CD4-positive, CD25-positive, alpha-beta regulatory T cell (primary cell): ENCODE results near the gene VSNL1. TPM values are rescaled to one million over a fixed set of nuclear protein-coding genes. Genes with fewer than 3 reads are reported as not detected.

ENCODE experiments used
- ATAC-seq, 2 donors: fragments of 150-1000 bp; cut with Tn5 transposase; one replicate each; pipeline ENCODE4 v1.10.0; 2021; ENCODE audit warnings: low read depth in 2 of 2, moderate number of reproducible peaks in 2 of 2, moderate library complexity in 1 of 2
- DNase-seq, 3 donors: peaks; one replicate each; pipeline versions ENCODE4 v3.0.0 to v3.0.0-alpha.2; 2012 to 2022; ENCODE audit warnings: mixed read lengths in 1 of 3
- H3K27ac ChIP-seq: one replicate; pipeline ENCODE4 v1.7.0; 2013; ENCODE audit warnings: mild to moderate bottlenecking, low read length; ENCODE audit not compliant: insufficient read depth, poor library complexity, severe bottlenecking
- H3K27me3 ChIP-seq: one replicate; pipeline ENCODE4 v1.7.0; 2013; ENCODE audit warnings: low read length; ENCODE audit not compliant: control insufficient read depth, insufficient read depth
- H3K36me3 ChIP-seq: one replicate; pipeline ENCODE4 v1.7.0; 2013; ENCODE audit warnings: mild to moderate bottlenecking, low read length, moderate library complexity; ENCODE audit not compliant: control insufficient read depth, insufficient read depth
- H3K4me1 ChIP-seq: 2 replicates; pipeline ENCODE4 v1.7.0; 2013; ENCODE audit warnings: mild to moderate bottlenecking, low read length; ENCODE audit not compliant: insufficient read depth, control insufficient read depth, poor library complexity, severe bottlenecking
- H3K4me3 ChIP-seq: one replicate; pipeline ENCODE4 v1.7.0; 2013; ENCODE audit warnings: low read depth, mild to moderate bottlenecking, low read length, moderate library complexity
- H3K9me3 ChIP-seq, 2 experiments: 1 replicate in 1 of 2; 2 replicates in 1 of 2; pipeline ENCODE4 v1.7.0; 2013; ENCODE audit warnings: low read length in 2 of 2, mild to moderate bottlenecking in 1 of 2, moderate library complexity in 1 of 2; ENCODE audit not compliant: control insufficient read depth in 2 of 2
- H3K27ac Mint-ChIP-seq, 3 donors: one replicate each; pipeline ENCODE4 v1.8.0; 2020 to 2022; ENCODE audit warnings: mild to moderate bottlenecking in 3 of 3, mixed read lengths in 3 of 3, moderate library complexity in 2 of 3
- H3K27me3 Mint-ChIP-seq: one replicate; pipeline ENCODE4 v1.8.0; 2022; ENCODE audit warnings: mild to moderate bottlenecking, mixed read lengths
- H3K36me3 Mint-ChIP-seq: one replicate; pipeline ENCODE4 v1.8.0; 2020; ENCODE audit warnings: mixed read lengths
- H3K4me1 Mint-ChIP-seq, 4 donors: one replicate each; pipeline ENCODE4 v1.8.0; 2020 to 2022; ENCODE audit warnings: mixed read lengths in 4 of 4, mild to moderate bottlenecking in 1 of 4
- H3K4me3 Mint-ChIP-seq, 4 donors: one replicate each; pipeline ENCODE4 v1.8.0; 2020 to 2022; ENCODE audit warnings: mild to moderate bottlenecking in 4 of 4, mixed read lengths in 4 of 4, moderate library complexity in 3 of 4
- H3K9me3 Mint-ChIP-seq, 7 donors: one replicate each; pipeline ENCODE4 v1.8.0; 2020 to 2022; ENCODE audit warnings: mixed read lengths in 7 of 7, mild to moderate bottlenecking in 3 of 7, moderate library complexity in 2 of 7
- polyA plus RNA-seq, 4 donors: library from polyadenylated mRNA; unstranded; fragments of 300-500 nt; fragmentation: Illumina TruSeq; gene quantifications; one replicate each; pipeline ENCODE4 v1.2.3, GENCODE V29; 2021
- total RNA-seq: library from RNA; stranded (reverse); gene quantifications from one replicate; pipeline ENCODE4 v1.2.3, GENCODE V29; 2022

Gene VSNL1
- total and polyA plus RNA-seq, 5 donors from 2014 or later, result not detected

DNA sequence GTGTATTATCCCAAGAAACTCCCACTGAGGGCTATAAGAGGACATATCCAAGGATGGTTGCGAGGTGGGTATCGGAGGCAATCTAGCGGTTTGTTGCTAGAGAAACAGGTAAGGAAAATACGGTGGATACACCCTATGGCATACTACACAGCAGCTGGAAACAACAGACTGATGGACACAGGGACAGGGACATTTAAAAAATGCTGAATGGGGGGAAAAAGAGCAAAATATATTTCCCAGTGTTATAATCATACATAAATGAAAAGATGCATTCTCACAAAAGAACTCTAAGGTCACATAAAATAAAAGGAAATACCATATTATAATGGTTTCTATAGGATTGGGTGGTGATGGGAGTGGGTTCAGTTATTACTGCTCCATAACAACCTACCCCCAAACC is 117.3 kb downstream of the VSNL1 start:
- no peaks in the 10 kb centered on the region for H3K9me3 ChIP-seq
- H3K36me3 Mint-ChIP-seq, result peaks cover 7% of the 10 kb centered on the region
- H3K27ac Mint-ChIP-seq, result no peak overlapping the region
- H3K4me1 Mint-ChIP-seq, result peaks cover 0 to 5% (median 2%) of the 10 kb centered on the region in 4 donors
- ATAC-seq (no peak), DNase-seq (no peak)
- no peaks in the 10 kb centered on the region for H3K27me3 Mint-ChIP-seq
- no peak overlapping the region for H3K4me3 ChIP-seq
- peaks cover 5% of the 10 kb centered on the region for H3K36me3 ChIP-seq
- no peaks in the 10 kb centered on the region for H3K4me1 ChIP-seq
- no peak overlapping the region for H3K27ac ChIP-seq
- no peaks in the 10 kb centered on the region for H3K27me3 ChIP-seq
- no peak overlapping the region for H3K4me3 Mint-ChIP-seq
- no peaks in the 10 kb centered on the region for H3K9me3 Mint-ChIP-seq

DNA sequence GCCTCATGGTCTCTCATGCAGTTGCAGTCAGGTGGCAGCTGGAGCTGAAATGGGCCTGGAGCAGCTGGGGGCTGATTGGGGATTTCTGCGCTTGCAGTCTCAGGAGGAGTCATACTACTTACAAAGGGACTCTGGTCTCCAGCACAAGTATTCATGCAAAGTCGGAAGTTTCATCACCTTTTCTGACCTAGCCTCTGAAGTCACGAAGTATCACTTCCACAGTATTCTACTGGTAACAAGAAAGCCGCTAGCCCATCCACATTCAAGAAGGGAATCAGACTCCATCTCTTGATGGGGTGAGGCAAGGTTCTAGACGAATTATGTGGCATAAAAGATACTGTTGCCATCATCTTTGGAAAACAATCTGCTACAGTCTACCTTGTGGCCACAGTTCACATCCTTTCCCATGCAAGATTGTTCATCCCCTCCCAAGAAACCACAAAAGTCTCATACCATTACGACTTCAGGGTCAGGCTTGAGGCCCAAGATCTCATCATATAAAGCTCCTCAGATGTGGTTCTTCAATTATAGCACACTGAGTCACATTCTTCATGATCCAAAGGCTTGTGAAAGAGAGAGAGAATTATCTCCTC is 117.9 kb downstream of the VSNL1 start:
- H3K27me3 ChIP-seq, result no peaks in the 10 kb centered on the region
- DNase-seq (no peak), ATAC-seq (no peak)
- Mint-ChIP-seq H3K27ac (no peak overlapping the region), H3K9me3 (no peaks in the 10 kb centered on the region), H3K27me3 (no peaks in the 10 kb centered on the region), H3K36me3 (peaks cover 11% of the 10 kb centered on the region), H3K4me3 (no peak overlapping the region), H3K4me1 (peaks cover 0 to 7% (median 3%) of the 10 kb centered on the region in 4 donors)
- H3K27ac ChIP-seq, result no peak overlapping the region
- no peaks in the 10 kb centered on the region for H3K4me1 ChIP-seq
- H3K36me3 ChIP-seq, result peaks cover 10% of the 10 kb centered on the region
- no peaks in the 10 kb centered on the region for H3K9me3 ChIP-seq
- H3K4me3 ChIP-seq, result no peak overlapping the region

DNA sequence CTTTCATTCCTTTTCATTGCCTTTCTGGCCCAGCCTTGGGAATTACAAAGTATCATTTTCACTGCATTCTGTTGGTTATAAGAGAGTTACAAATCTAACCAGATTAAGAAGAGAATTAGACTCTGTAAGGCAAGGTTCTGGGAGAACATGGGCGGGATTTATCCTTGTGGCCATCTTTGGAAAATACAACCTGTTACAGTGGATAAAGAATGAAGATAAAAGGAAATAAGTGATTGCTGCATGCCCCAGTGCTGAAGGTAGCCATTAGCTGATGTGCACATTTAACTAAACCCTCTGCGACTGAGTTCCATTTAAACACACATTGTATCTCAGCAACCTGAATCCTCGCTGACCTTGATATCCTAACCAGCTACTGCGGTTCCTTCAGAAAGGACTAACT is 119.7 kb downstream of the VSNL1 start:
- no peak for ATAC-seq
- Histone ChIP-seq H3K9me3 (no peaks in the 10 kb centered on the region), H3K4me1 (no peaks in the 10 kb centered on the region), H3K27me3 (no peaks in the 10 kb centered on the region), H3K4me3 (no peak overlapping the region), H3K36me3 (peaks cover 25% of the 10 kb centered on the region), H3K27ac (no peak overlapping the region)
- H3K4me3 Mint-ChIP-seq, result no peak overlapping the region
- H3K27me3 Mint-ChIP-seq, result no peaks in the 10 kb centered on the region
- H3K36me3 Mint-ChIP-seq, result peaks cover 11% of the 10 kb centered on the region
- no peak overlapping the region for H3K27ac Mint-ChIP-seq
- no peaks in the 10 kb centered on the region for H3K9me3 Mint-ChIP-seq
- DNase-seq, result no peak
- H3K4me1 Mint-ChIP-seq, result peaks cover 0 to 7% (median 3%) of the 10 kb centered on the region in 4 donors

DNA sequence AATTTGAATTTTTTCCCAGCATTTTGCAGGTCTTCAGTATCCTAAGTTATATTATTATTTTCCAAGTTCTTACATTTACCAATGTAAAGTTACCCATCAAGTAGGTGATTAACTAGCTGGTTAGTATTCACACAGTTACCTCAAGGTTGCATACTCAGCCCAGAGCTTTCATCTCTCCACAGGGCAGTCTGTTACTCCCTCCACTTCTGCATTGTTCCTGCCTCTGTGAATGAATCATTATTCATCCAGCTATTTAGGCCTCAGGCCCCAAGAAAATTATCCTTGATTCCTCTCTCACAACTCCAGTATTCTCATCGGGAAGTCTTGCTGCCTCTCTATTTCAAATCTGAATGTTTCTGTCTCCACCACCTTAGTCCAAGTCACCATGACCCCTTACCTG is 121.0 kb downstream of the VSNL1 start:
- Mint-ChIP-seq H3K27me3 (no peaks in the 10 kb centered on the region), H3K4me3 (no peak overlapping the region), H3K36me3 (peaks cover 15% of the 10 kb centered on the region), H3K9me3 (no peaks in the 10 kb centered on the region), H3K4me1 (peaks cover 0 to 5% (median 3%) of the 10 kb centered on the region in 4 donors), H3K27ac (peak overlapping the region in 1 of 3 donors; percentile 1)
- ATAC-seq, result no peak
- DNase-seq, result no peak
- no peak overlapping the region for H3K27ac ChIP-seq
- no peaks in the 10 kb centered on the region for H3K4me1 ChIP-seq
- H3K27me3 ChIP-seq, result no peaks in the 10 kb centered on the region
- H3K4me3 ChIP-seq, result no peak overlapping the region
- peaks cover 32% of the 10 kb centered on the region for H3K36me3 ChIP-seq
- H3K9me3 ChIP-seq, result no peaks in the 10 kb centered on the region

DNA sequence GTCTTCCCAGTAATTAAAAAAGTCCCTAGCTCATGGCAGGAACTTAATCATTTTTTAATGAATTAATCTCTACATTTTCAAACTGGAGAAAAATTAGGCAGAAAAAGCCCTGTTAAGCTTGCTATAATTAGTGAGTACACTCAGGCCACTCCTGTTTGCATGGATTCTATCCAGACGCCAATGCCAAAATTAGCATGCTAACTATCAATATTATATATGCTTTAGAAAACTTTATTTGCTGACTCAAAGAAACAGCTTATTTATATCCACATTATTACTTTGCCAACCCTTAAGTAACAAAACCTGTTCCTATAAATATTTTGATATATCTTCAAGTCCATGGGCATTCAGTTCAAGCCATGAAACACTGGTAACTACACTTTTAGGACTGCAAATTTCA is 122.2 kb downstream of the VSNL1 start:
- Mint-ChIP-seq H3K4me3 (no peak overlapping the region), H3K9me3 (no peaks in the 10 kb centered on the region), H3K36me3 (peaks cover 15% of the 10 kb centered on the region), H3K27me3 (no peaks in the 10 kb centered on the region), H3K4me1 (peaks cover 0 to 5% (median 3%) of the 10 kb centered on the region in 4 donors), H3K27ac (no peak overlapping the region)
- no peaks in the 10 kb centered on the region for H3K27me3 ChIP-seq
- no peak for DNase-seq
- H3K27ac ChIP-seq, result no peak overlapping the region
- H3K36me3 ChIP-seq, result peaks cover 38% of the 10 kb centered on the region
- no peaks in the 10 kb centered on the region for H3K9me3 ChIP-seq
- ATAC-seq, result no peak
- no peaks in the 10 kb centered on the region for H3K4me1 ChIP-seq
- H3K4me3 ChIP-seq, result no peak overlapping the region

DNA sequence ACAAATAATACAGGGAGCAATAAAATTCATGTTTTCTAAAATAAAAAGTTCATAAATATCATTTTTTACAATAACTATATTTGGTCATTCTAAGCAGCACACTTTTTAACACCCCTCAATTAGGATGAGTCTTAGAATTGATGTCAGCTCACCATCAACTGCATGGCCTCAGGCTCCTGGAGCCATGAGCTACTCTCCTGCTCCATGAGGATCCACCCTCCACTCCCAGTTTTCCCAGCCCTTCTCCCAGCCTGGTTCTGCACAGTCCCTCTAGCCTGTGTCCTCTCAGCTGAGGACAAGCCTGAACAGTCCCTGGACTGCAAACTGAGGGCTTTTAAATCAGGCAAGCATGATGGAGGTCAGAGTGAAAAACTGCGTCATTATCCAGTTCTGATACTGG is 124.0 kb downstream of the VSNL1 start:
- Histone ChIP-seq H3K27me3 (no peaks in the 10 kb centered on the region), H3K27ac (no peak overlapping the region), H3K4me1 (no peaks in the 10 kb centered on the region), H3K36me3 (peaks cover 53% of the 10 kb centered on the region), H3K4me3 (no peak overlapping the region), H3K9me3 (no peaks in the 10 kb centered on the region)
- peaks cover 30% of the 10 kb centered on the region for H3K36me3 Mint-ChIP-seq
- no peak overlapping the region for H3K4me3 Mint-ChIP-seq
- H3K27me3 Mint-ChIP-seq, result no peaks in the 10 kb centered on the region
- peaks cover 0 to 7% (median 2%) of the 10 kb centered on the region in 4 donors for H3K4me1 Mint-ChIP-seq
- ATAC-seq (no peak), DNase-seq (no peak)
- peak overlapping the region in 1 of 3 donors; percentile 36 for H3K27ac Mint-ChIP-seq
- H3K9me3 Mint-ChIP-seq, result no peaks in the 10 kb centered on the region

DNA sequence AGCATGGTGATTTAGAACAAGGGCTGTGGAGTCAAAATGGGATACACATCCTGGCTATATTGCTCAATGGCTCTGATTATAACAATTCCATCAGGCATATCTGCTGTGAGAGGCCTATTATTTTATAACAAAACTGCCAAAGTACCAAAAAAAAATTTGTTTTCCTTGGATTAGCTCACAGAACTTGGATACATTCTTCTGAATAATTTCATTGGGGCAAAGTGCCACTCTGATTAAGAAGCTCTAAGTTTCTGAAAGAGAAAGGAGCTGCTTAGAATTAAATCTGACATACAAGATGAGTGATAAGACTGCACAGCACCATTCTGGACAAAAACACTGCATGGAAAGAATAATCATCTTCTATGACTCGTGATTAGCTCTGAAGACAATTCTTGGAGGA is 127.4 kb downstream of the VSNL1 start:
- H3K27ac Mint-ChIP-seq, result peak overlapping the region in 1 of 3 donors; percentile 67
- H3K9me3 Mint-ChIP-seq, result no peaks in the 10 kb centered on the region
- H3K36me3 Mint-ChIP-seq, result peaks cover 32% of the 10 kb centered on the region
- H3K27me3 Mint-ChIP-seq, result no peaks in the 10 kb centered on the region
- peaks cover 0 to 9% (median 6%) of the 10 kb centered on the region in 4 donors for H3K4me1 Mint-ChIP-seq
- no peak overlapping the region for H3K4me3 ChIP-seq
- no peak overlapping the region for H3K27ac ChIP-seq
- H3K9me3 ChIP-seq, result no peaks in the 10 kb centered on the region
- H3K36me3 ChIP-seq, result peaks cover 57% of the 10 kb centered on the region
- H3K27me3 ChIP-seq, result no peaks in the 10 kb centered on the region
- no peak overlapping the region for H3K4me3 Mint-ChIP-seq
- no peak for DNase-seq
- ATAC-seq, result no peak
- no peaks in the 10 kb centered on the region for H3K4me1 ChIP-seq

DNA sequence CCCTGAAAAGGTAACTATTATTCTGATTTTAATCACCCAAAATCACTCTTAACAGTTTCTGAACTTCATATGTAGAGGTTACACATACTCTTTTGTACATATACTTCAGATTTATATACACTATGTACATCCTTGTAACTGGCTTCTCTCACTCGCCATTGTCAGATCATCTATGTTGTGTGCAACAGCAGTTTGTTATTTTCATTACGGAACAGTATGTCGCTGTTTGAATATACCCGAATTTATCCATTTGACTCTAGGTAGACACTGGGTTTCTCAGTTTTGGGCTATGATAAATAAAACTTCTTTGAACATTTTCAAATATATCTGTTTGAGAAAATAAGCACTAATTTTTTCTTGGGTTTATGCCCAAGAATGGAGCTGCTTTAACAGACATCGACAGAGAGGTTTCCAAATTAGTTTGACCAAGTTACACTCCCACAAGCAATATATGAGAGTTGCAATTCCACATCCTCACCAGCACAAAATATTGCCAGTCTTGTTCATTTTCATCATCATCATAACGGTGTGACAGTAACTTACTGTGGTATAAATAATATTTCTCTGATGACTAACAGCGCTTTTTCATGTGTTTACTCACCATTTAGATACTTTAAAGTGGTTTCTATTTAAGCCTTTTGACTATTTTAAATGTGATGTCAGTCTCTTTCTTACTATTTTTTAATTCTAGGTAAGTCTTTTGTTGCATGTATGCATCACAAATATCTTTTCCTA is 132.3 kb downstream of the VSNL1 start:
- H3K4me1 Mint-ChIP-seq, result peaks cover 4 to 18% (median 5%) of the 10 kb centered on the region in 4 donors
- ATAC-seq (peak; percentile 40 to 50), DNase-seq (peak in 1 of 3 donors; percentile 13)
- Histone ChIP-seq H3K27ac (no peak overlapping the region), H3K4me3 (no peak overlapping the region), H3K4me1 (no peaks in the 10 kb centered on the region), H3K9me3 (no peaks in the 10 kb centered on the region), H3K27me3 (no peaks in the 10 kb centered on the region), H3K36me3 (peaks cover 31% of the 10 kb centered on the region)
- H3K36me3 Mint-ChIP-seq, result peaks cover 38% of the 10 kb centered on the region
- H3K27me3 Mint-ChIP-seq, result no peaks in the 10 kb centered on the region
- no peaks in the 10 kb centered on the region for H3K9me3 Mint-ChIP-seq
- peak overlapping the region in 2 of 3 donors; percentile 59 to 72 for H3K27ac Mint-ChIP-seq
- no peak overlapping the region for H3K4me3 Mint-ChIP-seq
